Measurements from ENCODE around the gene FAM83F.
"Not testable (repeated sequence)": the region's sequence is repeated elsewhere in the genome, so short reads cannot be mapped to it uniquely, and the experiment has no call there.

FAM83F gene

DNA sequence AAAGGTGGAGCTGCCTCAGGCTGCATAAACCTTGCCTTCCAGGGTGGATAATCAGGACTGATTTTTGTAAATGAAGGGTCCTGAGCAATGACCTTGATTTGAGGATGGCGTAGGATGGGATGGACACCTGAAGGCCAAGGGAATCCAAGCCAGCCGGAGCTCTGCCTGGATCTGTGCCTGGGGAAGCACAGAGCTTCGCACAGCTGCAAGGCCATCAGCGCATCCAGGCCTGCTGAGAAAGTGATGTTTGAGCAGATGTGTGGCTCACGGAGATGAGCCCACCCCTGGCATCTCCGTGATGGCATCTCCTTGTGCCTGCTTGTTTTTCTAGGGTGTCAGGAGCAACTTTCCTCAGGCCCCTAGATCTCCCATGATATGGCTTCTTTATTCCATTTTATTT, 23.3 kb downstream of the FAM83F start:
- no peak for DNase-seq (ENCODE audit: low spot score)

DNA sequence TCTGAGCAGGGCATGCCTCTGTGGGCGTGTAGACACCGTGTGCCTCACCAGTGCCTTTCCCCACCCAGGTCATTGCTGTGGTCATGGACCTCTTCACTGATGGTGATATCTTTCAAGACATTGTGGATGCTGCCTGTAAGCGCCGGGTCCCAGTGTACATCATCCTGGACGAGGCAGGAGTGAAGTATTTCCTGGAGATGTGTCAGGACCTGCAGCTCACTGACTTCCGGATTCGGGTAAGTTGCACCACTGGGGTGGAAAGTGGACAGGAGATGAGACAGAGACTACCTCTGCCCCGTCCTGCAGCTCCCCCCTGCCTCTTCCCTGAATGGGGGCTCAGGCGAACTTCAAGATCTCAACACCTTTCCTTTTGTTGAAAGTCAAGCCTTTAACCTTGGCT, 24.3 kb downstream of the FAM83F start:
- DNase-seq (ENCODE audit: low spot score): no peak

DNA sequence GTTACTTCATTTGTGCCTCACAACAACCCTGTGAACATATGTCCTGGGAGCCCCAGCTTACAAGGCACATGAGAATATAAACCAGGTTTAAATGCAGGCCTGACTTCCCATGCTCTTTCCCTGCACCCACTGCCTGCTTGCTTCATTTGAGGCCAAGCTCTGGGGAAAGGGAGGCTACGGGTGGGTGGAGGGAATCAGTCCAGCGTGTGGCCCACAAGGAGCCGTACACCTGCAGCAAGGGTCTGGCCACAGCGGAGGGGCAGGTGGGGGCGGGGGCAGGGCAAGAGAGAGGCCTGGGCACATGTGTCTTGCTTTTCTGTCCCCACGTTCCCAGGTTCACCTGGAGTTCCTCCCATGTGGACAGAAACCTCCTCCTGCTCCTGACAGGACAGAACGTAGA, 26.2 kb downstream of the FAM83F start:
- no peak for DNase-seq (ENCODE audit: low spot score)

DNA sequence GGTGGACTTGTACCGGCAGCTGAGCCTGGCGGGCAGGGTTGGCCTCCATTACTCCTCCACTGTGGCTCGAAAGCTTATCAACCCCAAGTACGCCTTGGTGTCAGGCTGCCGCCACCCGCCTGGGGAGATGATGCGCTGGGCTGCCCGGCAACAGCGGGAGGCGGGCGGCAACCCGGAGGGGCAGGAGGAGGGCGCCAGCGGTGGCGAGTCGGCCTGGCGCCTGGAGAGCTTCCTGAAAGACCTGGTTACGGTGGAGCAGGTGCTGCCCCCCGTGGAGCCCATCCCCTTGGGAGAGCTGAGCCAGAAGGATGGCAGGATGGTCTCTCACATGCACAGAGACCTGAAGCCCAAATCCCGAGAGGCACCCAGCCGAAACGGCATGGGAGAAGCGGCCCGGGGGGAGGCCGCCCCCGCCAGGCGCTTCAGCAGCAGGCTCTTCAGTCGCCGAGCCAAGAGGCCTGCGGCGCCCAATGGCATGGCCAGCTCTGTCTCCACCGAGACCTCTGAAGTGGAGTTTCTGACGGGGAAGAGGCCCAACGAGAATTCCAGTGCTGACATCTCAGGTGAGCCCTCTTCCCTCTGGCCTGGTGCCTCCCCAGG, 26.7 kb downstream of the FAM83F start:
- DNase-seq (ENCODE audit: low spot score): no peak

- DNase-seq (ENCODE audit: low spot score): no peak
These were observed 27.9 kb downstream of the FAM83F start for GRCh38 chr22:40022536-40023240.

DNA sequence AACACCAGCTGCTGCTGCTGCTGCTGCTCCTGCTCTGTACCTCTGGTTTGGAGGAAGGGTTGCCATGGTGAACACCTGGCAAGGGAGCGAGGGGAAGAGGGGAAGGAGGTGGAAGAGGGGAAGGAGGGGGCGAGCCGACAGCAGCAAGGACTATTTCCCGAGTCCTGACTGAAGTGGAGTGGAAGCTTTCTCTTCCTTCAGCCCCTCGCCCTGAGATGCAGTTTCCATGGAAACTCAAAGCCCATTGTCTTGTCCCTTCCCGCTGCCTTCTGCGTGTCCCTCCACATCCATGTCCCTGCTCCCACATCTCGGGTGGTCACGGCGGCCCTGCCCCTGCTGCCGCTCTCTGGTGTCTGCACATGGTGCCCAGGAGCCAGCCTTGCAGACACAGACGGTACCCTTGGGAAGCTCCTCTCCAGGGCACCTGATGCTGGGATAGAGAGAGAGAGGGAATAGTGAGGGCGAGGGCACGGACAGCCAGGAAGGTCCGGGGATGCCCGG, 28.6 kb downstream of the FAM83F start:
- DNase-seq (ENCODE audit: low spot score): no peak

DNA sequence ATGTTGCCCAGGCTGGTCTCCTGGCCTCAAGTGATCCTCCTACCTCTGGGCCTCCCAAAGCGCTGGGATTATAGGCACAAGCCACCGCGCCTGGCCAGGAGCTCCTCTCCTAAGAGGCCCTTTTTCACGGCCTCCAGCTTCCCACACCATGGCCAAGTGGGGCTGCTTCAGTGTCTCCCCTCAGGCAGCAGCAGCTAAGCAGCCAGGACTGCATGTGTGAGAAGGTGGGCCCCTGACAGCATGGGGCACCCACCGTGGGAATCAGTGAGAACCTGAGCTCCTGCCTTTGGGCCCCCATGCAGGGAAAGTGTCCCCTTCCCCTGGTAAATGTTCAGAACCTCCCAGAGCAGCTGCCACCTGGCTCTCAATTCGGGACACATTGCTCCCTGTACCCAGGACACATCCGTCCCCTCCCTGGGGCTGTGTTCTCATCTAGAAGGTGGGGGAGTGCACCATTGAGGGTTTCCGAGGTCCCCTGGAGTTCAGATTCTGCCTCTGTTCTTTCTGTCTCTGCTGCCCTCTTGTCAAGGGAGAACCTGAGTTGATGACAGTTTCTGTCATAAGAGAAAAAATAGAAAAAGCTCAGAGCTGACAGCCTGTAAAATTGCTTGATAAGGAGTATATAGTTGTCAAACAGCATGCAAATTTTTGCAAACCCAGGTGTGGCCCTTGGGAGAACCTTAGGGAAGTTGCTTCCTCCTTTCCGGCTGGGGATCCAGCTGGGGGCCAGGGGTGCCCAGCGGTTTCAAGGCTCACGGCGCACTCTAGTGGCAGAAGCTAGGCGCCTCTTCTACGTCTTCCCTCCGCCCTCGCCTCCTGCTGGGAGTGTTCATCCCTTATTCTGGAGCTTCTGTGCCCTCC, 29.7 kb downstream of the FAM83F start:
- peak; percentile 91 for DNase-seq (ENCODE audit: low spot score)

DNA sequence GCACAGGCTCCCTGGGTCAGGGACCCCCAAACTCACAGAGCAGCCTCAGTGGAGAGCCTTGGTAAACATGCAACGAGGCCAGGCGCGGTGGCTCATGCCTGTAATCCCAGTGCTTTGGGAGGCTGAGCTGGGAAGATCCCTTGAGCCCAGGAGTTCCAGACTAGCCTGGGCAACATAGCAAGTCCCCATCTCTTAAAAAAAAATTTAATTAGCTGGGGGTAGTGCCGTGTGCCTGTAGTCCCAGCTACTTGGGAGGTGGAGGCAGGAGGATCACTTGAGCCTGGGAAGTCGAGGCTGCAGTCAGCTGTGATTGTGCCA, 30.3 kb downstream of the FAM83F start:
- not testable (repeated sequence) for DNase-seq (ENCODE audit: low spot score)

GRCh38 chr22:40025856-40026255, 31.1 kb downstream of the FAM83F start:
- DNase-seq (ENCODE audit: low spot score): no peak

DNA sequence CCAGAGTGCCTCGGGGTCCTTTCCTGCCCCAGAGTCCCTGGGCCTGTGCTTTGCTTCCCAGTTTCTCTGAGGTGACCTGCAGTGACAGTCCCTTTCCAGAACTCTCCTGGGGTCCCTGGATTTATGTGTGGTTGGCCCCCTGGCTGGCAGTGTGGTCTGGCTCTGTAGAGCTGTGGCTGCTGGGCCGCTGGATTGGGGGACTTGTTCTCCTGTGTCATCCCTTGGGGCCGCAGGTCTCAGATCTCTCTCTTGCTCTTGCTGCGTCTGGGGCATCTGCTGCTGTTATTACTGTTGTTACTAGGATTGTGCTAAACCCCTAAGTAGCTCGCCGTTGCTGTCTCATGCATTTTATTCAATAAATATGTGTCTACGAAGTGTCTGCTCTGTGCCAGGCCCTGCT, 31.9 kb downstream of the FAM83F start:
- DNase-seq (ENCODE audit: low spot score): no peak

- DNase-seq (ENCODE audit: low spot score): no peak
These were observed 32.7 kb downstream of the FAM83F start for GRCh38 chr22:40027191-40028097.

GRCh38 chr22:40028098-40028425, 33.3 kb downstream of the FAM83F start:
- no peak for DNase-seq (ENCODE audit: low spot score)

DNA sequence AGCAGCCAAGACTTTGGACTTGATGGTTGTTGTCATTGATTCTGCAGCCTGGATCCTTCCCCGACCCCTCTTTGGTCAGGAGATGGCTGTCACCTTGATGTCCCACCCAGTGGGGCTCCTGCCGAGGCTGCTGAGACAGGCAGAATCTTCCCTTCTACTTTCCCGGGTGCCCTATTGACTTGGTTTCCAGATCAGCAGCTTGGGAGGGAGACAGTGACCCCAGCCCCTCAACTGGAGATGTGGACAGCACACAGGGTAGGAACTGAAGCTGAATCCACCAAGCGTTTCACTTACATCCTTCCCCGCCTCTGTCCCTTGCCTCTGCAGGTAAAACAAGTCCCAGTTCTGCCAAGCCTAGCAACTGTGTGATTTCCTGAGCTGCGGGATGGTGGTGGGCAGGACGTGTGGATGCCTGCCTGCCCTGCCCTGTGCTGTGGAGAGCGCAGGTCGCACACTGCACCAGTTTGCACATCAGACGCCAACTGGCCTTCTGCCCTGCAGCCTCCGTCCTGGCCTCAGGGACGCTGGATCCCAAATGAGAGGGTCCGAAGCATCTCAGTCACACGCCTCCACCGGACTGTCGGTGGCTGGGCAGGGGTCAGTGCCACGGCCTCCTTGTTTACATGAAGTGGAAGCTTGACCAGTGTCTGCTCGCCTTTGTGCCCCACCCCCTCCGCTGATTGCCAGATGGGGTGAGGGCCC, 34.6 kb downstream of the FAM83F start:
- DNase-seq (ENCODE audit: low spot score): no peak

DNA sequence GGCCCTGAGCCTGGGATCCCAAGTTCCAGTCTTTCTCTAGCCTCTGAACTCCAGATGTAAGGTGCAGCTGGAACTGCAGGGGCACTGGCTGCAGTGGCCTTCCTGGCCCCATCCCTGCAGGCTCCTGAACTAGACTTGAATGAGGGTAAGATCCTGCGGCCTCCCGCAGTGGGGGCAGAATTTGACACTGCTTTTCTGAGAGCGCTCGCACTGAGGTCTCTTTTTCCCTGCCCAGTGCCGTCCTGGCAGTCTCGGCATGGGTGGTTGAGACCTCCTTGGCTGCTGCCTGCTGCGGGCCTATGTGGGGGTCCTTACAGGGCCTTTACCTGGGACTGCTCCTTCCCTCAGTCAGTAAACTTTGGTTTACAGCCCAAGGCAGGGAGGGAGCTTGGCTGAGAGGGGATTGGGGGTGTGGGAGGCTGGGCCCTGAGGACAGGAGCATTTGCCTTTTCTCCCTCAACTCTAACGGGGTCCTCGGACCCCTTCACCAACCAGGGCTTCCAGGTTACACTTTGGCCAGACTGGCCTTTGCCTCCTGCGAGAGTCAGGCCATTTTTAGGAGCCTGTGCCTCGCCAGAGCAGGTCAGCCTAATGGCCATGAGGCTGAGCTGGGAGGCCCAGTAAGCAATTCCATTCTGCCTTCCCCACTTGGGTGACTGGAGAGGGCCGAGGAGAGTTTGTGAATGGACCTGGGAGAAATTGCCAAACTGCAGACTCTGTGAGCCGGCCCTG, 35.4 kb downstream of the FAM83F start:
- no peak for DNase-seq (ENCODE audit: low spot score)

- no peak for DNase-seq (ENCODE audit: low spot score)
These were observed 36.0 kb downstream of the FAM83F start for GRCh38 chr22:40030758-40031095.

DNA sequence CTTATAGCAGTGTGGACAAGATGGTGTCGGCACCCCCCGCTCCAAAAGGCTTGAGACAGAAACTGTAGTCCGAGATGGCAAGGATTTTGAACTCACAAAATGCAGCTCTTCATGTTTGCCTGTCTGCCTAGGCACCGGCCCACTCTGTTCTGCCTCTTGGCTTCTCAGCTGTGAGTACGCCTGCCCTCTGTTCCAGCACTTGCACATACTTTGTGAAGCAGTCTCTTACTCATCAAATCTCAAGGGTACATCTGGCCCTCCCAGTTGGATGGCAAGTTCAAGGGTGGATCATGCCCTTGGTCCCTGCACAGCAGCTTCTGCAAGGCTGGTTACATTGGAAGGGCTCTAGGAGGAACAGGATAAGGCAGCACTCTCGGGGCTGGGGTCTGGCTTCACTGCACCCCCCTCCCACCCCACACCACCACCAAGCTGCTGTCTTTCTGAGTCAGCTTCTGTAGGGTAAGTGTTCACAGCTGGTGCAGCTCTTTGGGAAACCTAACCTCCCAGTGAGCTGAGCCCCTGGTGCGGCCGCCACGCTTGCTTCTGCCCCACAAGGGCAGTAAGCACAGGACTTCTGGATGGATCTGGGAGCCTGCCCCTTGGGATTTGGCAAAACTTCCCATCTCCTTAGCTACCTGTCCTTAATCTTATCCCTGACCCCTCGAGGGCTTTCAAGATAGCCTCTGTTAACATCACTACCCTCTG, 37.2 kb downstream of the FAM83F start:
- peak; percentile 54 for DNase-seq (ENCODE audit: low spot score)

- no peak for DNase-seq (ENCODE audit: low spot score)
These were observed 39.0 kb downstream of the FAM83F start for GRCh38 chr22:40033586-40034380.

DNA sequence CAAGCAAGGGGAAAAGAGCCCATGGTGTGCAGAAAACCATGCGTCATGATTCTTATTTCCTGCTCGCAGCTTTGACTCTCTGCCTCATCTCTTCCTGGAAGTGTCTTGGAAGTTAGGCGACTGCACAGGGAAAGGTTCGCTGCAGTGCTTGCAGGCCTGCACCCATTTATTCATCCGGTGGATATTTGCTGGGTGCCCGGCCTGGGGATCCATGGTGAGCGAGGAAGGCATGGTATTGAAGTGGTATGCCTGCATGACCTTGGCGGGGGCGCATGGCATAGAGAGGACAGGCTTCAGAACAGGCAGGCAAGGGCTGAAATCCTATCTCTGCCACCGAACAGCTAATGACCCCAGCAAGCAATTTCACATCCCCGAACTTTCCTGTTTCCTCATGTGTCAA, 40.6 kb downstream of the FAM83F start:
- DNase-seq (ENCODE audit: low spot score): no peak

GRCh38 chr22:40036126-40036525, 41.4 kb downstream of the FAM83F start:
- DNase-seq (ENCODE audit: low spot score): no peak
